CD14-positive monocyte (primary cell): ENCODE data around the gene IRX1. TPM values are rescaled to one million over a fixed set of nuclear protein-coding genes. Genes with fewer than 3 reads are reported as not detected.

Experiments
- DNase-seq, 3 donors: peaks; one replicate each; pipeline ENCODE4 v3.0.0-alpha.2; 2011 to 2022
- H2AFZ ChIP-seq: 2 replicates; pipeline ENCODE4 v1.6.0; 2012; ENCODE audit warnings: mild to moderate bottlenecking, low read depth, low read length, inconsistent platforms; ENCODE audit not compliant: insufficient read depth, poor library complexity, severe bottlenecking
- H3K27ac ChIP-seq, 2 donors: 1 replicate in 1 of 2; 2 replicates in 1 of 2; pipeline ENCODE4 v1.5.1; 2012 to 2013; ENCODE audit warnings: low read length in 2 of 2, control low read depth in 1 of 2, inconsistent platforms in 1 of 2, low read depth in 1 of 2, mild to moderate bottlenecking in 1 of 2
- H3K27me3 ChIP-seq, 2 donors: one replicate each; pipeline versions ENCODE4 v1.6.0 to v1.6.1; 2011 to 2013; ENCODE audit warnings: low read length in 2 of 2; ENCODE audit not compliant: control insufficient read depth in 2 of 2, insufficient read depth in 2 of 2
- H3K36me3 ChIP-seq, 2 donors: replicated peaks in 1 of 2; 1 replicate in 1 of 2; 2 replicates in 1 of 2; pipeline versions ENCODE4 v1.5.1 to v1.6.1; 2012 to 2013; ENCODE audit warnings: low read length in 2 of 2, control low read depth in 1 of 2, inconsistent platforms in 1 of 2, mild to moderate bottlenecking in 1 of 2; ENCODE audit not compliant: insufficient read depth in 2 of 2, control insufficient read depth in 1 of 2
- H3K4me1 ChIP-seq, 2 donors: 1 replicate in 1 of 2; 2 replicates in 1 of 2; pipeline versions ENCODE4 v1.5.1 to v1.6.1; 2012 to 2013; ENCODE audit warnings: low read length in 2 of 2, control low read depth in 1 of 2, inconsistent platforms in 1 of 2, mild to moderate bottlenecking in 1 of 2, moderate library complexity in 1 of 2; ENCODE audit not compliant: insufficient read depth in 2 of 2, control insufficient read depth in 1 of 2
- H3K4me2 ChIP-seq: replicated peaks from 2 replicates; pipeline ENCODE3; 2012; ENCODE audit warnings: low read length, moderate library complexity, mild to moderate bottlenecking; ENCODE audit not compliant: poor library complexity, severe bottlenecking; ENCODE audit errors: extremely low read depth
- H3K4me3 ChIP-seq, 3 experiments: fragments of 200-600 bp in 1 of 3; sonication (generic) in 1 of 3; replicated peaks in 1 of 3; 1 replicate in 2 of 3; 2 replicates in 1 of 3; pipeline ENCODE4 v1.5.1; 2011 to 2013; ENCODE audit warnings: low read length in 3 of 3, mild to moderate bottlenecking in 3 of 3, control low read depth in 2 of 3, low read depth in 2 of 3, inconsistent platforms in 1 of 3, moderate library complexity in 1 of 3
- H3K79me2 ChIP-seq: 2 replicates; pipeline ENCODE4 v1.6.0; 2012; ENCODE audit warnings: mild to moderate bottlenecking, control low read depth, inconsistent platforms, low read length, moderate library complexity; ENCODE audit not compliant: insufficient read depth
- H3K9ac ChIP-seq: 2 replicates; pipeline ENCODE4 v1.6.0; 2017; ENCODE audit warnings: low read length, mild to moderate bottlenecking; ENCODE audit not compliant: insufficient read depth, poor library complexity, severe bottlenecking
- H3K9me3 ChIP-seq, 2 donors: replicated peaks in 1 of 2; 1 replicate in 1 of 2; 2 replicates in 1 of 2; pipeline versions ENCODE4 v1.5.1 to v1.6.1; 2012 to 2013; ENCODE audit warnings: low read length in 2 of 2, control low read depth in 1 of 2; ENCODE audit not compliant: control insufficient read depth in 1 of 2, insufficient read depth in 1 of 2
- H4K20me1 ChIP-seq: 2 replicates; pipeline ENCODE4 v1.6.0; 2012; ENCODE audit warnings: mild to moderate bottlenecking, low read length, control low read depth, moderate library complexity; ENCODE audit not compliant: insufficient read depth
- H3K27ac Mint-ChIP-seq, 7 donors: one replicate each; pipeline ENCODE4 v1.8.0; 2020; ENCODE audit warnings: mild to moderate bottlenecking in 7 of 7, mixed read lengths in 7 of 7, moderate library complexity in 6 of 7, inconsistent platforms in 2 of 7
- H3K27me3 Mint-ChIP-seq, 3 donors: one replicate each; pipeline ENCODE4 v1.8.0; 2021 to 2022; ENCODE audit warnings: low read depth in 3 of 3, mild to moderate bottlenecking in 3 of 3, mixed read lengths in 3 of 3, moderate library complexity in 3 of 3, inconsistent platforms in 1 of 3
- H3K36me3 Mint-ChIP-seq, 2 donors: one replicate each; pipeline ENCODE4 v1.8.0; 2020; ENCODE audit warnings: mixed read lengths in 2 of 2, inconsistent platforms in 1 of 2, mild to moderate bottlenecking in 1 of 2
- H3K4me1 Mint-ChIP-seq: one replicate; pipeline ENCODE4 v1.8.0; 2020; ENCODE audit warnings: mild to moderate bottlenecking, mixed read lengths
- H3K4me3 Mint-ChIP-seq, 2 donors: one replicate each; pipeline ENCODE4 v1.8.0; 2020; ENCODE audit warnings: mild to moderate bottlenecking in 2 of 2, mixed read lengths in 2 of 2, moderate library complexity in 1 of 2
- H3K9me3 Mint-ChIP-seq, 7 donors: one replicate each; pipeline ENCODE4 v1.8.0; 2020 to 2022; ENCODE audit warnings: mixed read lengths in 7 of 7, mild to moderate bottlenecking in 6 of 7, moderate library complexity in 6 of 7, inconsistent platforms in 2 of 7
- CTCF ChIP-seq: fragments of 200-600 bp; IDR thresholded peaks from one replicate; pipeline ENCODE4 v1.8.0; 2022; ENCODE audit warnings: antibody characterized with exemption, mild to moderate bottlenecking
- WGBS: methylation state at CpG from one replicate; pipeline ENCODE4 v1.1.5; 2013; ENCODE audit warnings: missing lambda C conversion rate; ENCODE audit not compliant: insufficient coverage; 5-methylcytosine and 5-hydroxymethylcytosine counted together
- intact Hi-C, 2 donors: fragments of 100-400 bp; cut with micrococcal nuclease; formaldehyde crosslinking; loops; one replicate each; pipeline versions ENCODE4 v1.15.0 to v1.15.1; 2023
- polyA plus RNA-seq, 3 donors: library from polyadenylated mRNA; depleted of rRNA in 1 of 3; unstranded in 2 of 3; stranded (reverse) in 1 of 3; fragments of 300-500 nt in 2 of 3; fragments of >200 nt in 1 of 3; fragmentation: Illumina TruSeq in 2 of 3; gene quantifications; 1 replicate in 2 of 3; 2 replicates in 1 of 3; pipeline ENCODE4 v1.2.3, GENCODE V29; 2012 to 2021

The IRX1 gene
- polyA plus RNA-seq, 3 donors = not detected

- peaks cover 0 to 35% (median 12%) of the 10 kb centered on the region in 7 donors for H3K9me3 Mint-ChIP-seq
- peaks cover 0 to 43% of the 10 kb centered on the region in 2 donors for H3K9me3 ChIP-seq
- no peak overlapping the region for H3K27ac ChIP-seq
- H3K79me2 ChIP-seq = no peaks in the 10 kb centered on the region
- H3K9ac ChIP-seq = no peak overlapping the region
- intact Hi-C loops = no loop called here
- H3K36me3 ChIP-seq = no peaks in the 10 kb centered on the region
- no peak overlapping the region for H3K27ac Mint-ChIP-seq
- no peak for TF ChIP-seq CTCF
- H3K4me2 ChIP-seq = no peak overlapping the region
- H3K36me3 Mint-ChIP-seq = peaks cover 4 to 6% of the 10 kb centered on the region in 2 donors
- H3K27me3 ChIP-seq = peaks cover 54 to 91% of the 10 kb centered on the region in 2 donors
- peak overlapping the region in 1 of 2 donors; percentile 87 for H3K4me3 Mint-ChIP-seq
- no peak overlapping the region for H2AFZ ChIP-seq
- H4K20me1 ChIP-seq = no peaks in the 10 kb centered on the region
- no peaks in the 10 kb centered on the region for H3K4me1 ChIP-seq
- H3K4me3 ChIP-seq = no peak overlapping the region
- H3K27me3 Mint-ChIP-seq = peaks cover 84 to 95% (median 91%) of the 10 kb centered on the region in 3 donors
- H3K4me1 Mint-ChIP-seq = no peaks in the 10 kb centered on the region
- DNase-seq = no peak
- WGBS = 7% methylated on average over 11 of the region's 12 CpGs
Measured at GRCh38 chr5:3598769-3599211, 3.2 kb downstream of the IRX1 start.

- Histone ChIP-seq H3K4me3 (no peak overlapping the region), H3K4me1 (no peaks in the 10 kb centered on the region), H3K4me2 (no peak overlapping the region), H3K9me3 (peaks cover 0 to 43% of the 10 kb centered on the region in 2 donors), H4K20me1 (no peaks in the 10 kb centered on the region), H3K27ac (no peak overlapping the region), H2AFZ (no peak overlapping the region), H3K9ac (no peak overlapping the region), H3K36me3 (no peaks in the 10 kb centered on the region), H3K27me3 (peaks cover 48 to 91% of the 10 kb centered on the region in 2 donors), H3K79me2 (no peaks in the 10 kb centered on the region)
- peaks cover 84 to 95% (median 91%) of the 10 kb centered on the region in 3 donors for H3K27me3 Mint-ChIP-seq
- 10% methylated on average over 82 of the region's 86 CpGs for WGBS
- TF ChIP-seq CTCF = no peak
- no peak for DNase-seq
- intact Hi-C loops = no loop called here
- no peak overlapping the region for H3K27ac Mint-ChIP-seq
- H3K4me3 Mint-ChIP-seq = peak overlapping the region in 1 of 2 donors; percentile 87
- H3K36me3 Mint-ChIP-seq = peaks cover 4 to 6% of the 10 kb centered on the region in 2 donors
- no peaks in the 10 kb centered on the region for H3K4me1 Mint-ChIP-seq
- peaks cover 0 to 31% (median 11%) of the 10 kb centered on the region in 7 donors for H3K9me3 Mint-ChIP-seq
Measured at GRCh38 chr5:3599226-3600105, 3.8 kb downstream of the IRX1 start.
